ENCODE measurements around the gene SLC35F1.
"Not testable (repeated sequence)": the region's sequence is repeated elsewhere in the genome, so short reads cannot be mapped to it uniquely, and the experiment has no call there.

Gene SLC35F1

DNA sequence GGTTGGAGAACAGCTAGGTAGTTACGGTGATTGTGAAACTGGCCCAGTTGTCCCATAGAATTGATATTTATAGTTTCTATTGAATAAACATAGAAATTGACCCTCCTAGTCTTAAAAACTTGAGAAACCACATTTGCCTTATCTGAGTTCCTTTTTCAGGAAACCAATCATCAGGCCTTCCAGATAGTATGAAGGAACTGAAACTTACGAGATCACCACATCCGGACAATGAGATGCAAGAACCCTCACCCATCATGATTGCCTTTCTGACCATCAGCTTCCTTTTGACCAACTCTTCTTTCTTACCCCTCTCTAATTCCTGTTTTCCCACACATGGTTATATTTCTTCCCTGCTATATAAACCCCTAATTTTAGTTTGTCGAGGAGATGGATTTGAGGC lies 21.8 kb downstream of the SLC35F1 start:
- no peak for DNase-seq

DNA sequence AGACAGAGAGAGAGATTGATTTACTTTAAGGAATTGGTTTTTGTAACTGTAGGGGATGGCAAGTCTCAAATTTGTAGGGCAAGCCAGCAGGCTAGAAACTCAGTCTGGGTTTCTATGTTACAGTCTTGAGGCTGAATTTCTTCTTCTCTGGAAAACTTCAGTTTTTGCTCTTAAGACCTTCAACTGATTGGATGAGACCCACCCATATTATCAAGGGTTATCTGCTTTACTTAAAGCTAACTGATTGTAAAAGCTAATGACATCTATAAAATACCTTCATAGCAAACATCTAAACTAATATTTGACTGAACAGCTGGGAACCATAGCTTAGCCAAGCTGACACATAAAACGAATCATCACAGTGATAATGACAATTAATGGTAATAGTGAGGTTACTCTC lies 22.4 kb downstream of the SLC35F1 start:
- no peak for DNase-seq

DNA sequence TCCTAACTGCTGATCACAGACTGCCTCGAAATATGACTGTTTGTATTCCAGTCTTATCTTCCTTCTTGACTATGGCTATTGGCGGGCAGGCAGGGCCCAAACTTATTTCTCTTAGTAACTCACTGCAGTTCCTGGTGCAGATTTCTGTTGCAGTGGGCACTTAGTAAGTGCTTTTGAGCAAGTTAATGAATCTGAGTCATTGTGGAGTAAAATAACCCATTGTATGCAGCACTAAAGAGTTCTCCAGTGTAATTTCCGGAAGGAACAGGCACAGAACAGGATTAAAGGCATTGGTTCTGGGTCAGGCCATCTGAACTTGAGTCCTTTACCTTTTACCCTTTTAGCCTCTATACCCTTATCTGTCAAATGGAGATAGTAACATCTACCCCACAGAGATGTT lies 23.6 kb downstream of the SLC35F1 start:
- DNase-seq: no peak

DNA sequence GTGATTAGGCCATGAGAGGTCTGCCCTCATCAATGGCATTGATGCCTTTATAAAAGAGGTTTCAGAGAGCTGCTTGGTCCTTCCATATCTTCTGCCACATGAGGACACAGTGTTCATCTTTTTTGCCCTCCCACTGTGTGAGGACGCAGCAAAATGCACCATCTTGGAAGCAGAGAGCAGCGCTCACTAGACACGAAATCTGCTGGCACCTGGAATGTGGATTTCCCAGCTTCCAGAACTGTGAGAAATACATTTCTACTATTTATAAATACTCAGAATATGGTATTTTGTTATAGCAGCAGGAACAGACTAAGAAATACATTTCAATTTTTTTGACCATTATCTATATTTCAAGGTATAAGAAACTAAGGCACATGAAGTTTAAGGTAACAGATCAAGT lies 24.9 kb downstream of the SLC35F1 start:
- no peak for DNase-seq

DNA sequence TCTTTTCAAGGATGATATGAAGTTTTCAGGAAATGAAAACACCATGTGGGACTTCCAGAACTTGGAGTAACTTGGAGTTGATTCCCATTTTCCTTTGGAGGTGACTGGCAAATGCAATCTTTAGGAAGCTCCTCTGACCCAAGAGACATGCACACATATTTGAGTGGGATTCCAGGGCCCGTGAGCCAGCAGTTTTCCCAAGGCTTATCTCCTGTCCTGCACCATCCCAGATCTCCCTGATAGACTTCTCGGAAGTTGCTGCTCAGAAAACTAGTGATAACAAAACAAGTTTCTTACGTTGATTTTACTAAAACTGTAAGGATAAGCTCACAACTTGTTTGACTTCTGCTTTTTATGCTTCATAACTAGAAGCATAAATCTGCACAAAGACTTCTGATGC lies 25.6 kb downstream of the SLC35F1 start:
- DNase-seq: no peak

DNA sequence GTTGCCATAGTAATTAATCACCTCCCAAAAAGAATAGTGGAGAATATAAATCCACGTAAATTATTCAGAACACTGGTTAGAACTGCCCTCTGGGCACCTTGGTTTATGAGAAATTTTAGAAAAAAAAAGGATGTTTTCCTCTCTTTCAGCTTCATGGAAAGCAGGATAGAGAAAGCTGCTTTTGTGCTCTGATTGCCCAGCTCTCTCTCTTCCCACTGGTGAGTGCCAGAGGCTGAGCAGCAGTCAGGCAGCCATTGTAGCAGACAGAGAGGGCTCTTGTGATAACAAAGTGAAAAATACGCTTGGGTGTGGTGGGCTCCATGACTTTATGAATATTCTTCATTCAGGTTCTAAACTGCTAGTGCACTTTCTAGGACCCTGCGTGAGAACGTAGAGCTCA lies 26.4 kb downstream of the SLC35F1 start:
- DNase-seq: no peak

DNA sequence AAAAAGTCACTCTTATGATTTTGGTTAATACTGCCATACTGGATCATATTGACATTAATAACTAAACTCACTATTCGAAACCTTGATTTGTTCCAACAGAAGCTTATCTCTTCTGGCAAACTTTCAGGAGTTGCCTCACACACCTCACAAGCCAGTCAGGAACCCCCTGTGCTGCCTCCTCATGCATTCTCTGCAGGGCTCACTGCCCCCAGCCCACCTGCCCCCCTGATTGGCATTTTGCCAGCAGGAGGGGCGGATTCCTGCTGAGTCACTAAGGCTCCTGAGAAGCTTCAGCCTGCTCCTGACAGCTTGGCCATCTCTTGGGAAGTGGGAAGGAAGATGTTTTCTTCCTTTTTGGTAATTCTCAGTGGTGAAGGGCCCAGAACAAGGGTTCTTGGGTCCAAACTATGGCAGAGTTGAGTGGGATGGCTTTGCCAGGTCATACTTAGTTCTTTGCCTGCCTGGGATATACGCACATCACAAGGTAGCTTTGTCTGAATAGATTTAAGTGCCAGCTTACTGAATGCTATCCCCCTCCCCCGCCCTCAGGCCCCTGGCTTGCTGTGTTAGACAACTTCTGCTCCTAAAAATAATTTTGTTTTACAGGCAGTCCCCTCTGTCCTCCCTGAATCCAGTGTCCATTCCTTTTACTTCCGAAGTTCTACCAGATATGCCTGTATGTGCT lies 31.4 kb downstream of the SLC35F1 start:
- no peak for DNase-seq

DNA sequence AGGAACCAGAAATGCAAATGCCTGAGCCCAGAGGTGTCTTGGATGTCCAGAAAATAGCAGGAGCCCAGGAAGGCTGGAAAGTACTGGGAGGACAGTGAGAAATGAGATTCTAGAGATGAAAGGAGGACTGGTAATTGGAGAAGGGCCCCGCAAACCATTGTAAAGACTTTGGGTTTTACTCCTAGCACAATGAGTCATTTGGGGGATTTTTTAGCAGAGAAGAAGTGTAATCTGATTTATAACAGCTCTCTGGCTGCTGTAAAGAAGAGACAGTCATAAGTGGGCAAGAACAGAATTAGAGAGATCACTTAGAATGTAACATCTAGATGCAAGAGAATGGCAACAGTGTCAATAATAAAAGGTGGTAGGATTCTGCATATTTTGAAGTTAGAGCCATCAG lies 40.2 kb downstream of the SLC35F1 start:
- DNase-seq: no peak

DNA sequence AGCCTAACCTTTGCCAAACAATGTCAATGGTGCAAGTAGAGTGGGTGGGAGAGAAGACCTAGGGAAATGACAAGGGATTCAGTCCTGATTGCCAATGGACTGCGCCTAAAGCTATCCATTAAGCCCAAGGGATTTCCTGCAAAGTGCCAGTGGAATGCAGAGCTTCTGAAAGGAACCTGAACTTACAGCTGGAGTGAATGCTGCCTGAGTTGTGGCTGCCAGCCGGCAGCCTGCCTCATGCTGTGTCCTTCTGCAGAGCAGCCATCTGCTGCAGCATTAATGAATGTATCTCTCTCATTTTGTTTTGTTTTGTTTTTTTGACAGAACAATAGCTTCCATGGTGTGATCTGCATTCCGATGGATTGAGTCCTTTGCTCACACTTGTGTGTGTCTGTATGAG lies 44.7 kb downstream of the SLC35F1 start:
- no peak for DNase-seq

DNA sequence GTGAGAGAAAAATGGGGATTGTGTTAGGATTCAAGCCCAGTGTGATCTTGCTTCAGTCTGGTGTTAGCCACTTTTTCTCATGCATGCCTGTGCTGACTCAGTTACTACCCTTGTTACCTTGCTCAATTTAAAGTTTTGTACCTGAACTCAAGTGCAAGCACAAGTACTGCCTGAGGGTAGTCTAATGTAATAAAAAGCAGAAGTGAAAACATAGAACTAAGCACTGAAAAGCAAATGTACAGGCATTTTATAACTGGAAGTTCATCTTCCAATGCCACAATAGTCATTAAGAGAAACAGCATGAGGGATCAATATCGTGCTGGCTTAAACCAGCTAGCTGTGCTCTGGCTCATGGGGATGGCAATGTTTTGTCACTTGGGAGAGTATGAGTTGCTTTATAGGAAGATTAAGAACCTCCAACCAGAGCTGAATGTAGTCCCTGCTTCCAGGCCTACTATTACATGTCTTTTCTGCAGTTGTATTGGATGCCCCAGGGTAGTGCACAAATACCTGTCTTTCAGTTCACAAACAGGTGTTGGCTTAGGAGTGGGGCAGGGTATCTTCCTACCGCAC lies 48.7 kb downstream of the SLC35F1 start:
- no peak for DNase-seq

DNA sequence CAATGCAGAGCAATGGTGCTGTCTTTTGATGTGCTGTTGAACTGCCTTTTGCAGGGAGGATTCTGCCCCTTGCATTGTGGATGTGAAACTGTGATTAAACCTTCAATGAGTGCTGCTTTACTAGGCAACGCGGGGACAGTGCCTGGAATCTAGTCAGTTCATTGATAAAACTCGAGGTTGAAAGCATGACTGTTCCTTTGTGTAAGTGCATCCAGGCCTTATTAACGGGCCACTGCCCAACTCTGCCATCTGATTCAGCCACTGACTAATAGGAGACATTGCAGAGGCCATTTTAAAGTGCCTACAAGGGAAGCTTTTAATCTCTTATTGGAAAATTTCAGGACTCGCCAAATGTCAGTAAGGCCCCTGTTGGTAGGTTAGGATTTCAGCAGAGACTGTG lies 49.3 kb downstream of the SLC35F1 start:
- DNase-seq: no peak

DNA sequence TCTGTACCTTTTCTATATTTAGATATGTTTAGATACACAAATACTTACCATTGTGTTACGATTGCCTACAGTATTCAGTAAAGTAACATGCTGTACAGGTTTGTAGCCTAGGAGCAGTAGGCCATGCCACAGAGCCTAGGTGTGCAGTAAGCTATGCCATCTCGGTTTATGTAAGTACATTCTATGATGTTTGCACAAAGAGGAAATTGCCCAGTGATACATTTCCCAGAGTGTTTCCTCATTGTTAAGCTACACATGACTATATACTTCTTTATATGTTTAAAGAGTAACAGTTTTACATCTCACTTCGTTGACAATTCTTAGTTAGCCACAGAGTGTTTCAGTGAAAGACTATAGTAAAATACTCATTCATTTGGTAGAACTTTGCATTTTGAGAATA lies 51.5 kb downstream of the SLC35F1 start:
- DNase-seq: no peak

DNA sequence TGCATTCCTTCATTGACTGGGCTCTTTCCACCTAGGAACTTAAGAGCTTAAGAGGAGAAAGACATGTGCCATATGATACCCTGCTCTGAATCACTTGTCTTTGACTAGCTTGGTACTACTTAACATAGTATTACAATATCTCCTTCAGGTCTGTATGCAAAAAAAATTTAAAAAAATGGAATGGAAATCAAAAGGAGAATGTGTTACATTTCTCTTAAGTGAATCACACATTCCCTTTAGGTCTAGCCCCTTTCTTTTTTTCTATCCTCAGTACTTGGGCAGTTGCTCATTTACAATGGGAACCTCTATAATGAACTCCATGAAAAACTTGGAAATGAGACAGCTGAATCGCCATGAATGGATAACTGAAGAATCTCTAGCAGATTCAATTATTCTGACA lies 53.8 kb downstream of the SLC35F1 start:
- DNase-seq: no peak

DNA sequence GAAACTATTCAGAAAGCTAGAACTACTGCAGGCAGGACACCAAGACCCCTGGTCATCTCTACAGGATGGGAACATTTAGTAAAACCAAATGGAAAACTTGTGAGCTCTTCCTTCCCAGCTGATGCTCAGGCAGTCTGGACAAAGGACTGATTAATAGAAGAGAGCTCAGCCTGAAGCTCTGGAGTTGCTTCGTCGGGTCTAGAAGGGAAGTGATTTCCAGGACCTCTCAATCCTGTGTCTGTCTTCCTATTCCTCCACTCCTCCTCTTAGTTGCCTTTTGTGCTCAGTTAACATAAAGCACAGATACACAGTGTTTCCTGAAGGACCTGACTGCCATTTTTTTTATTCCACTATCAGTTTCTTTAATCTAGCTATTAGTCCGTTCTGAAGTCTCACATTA lies 54.2 kb downstream of the SLC35F1 start:
- no peak for DNase-seq

DNA sequence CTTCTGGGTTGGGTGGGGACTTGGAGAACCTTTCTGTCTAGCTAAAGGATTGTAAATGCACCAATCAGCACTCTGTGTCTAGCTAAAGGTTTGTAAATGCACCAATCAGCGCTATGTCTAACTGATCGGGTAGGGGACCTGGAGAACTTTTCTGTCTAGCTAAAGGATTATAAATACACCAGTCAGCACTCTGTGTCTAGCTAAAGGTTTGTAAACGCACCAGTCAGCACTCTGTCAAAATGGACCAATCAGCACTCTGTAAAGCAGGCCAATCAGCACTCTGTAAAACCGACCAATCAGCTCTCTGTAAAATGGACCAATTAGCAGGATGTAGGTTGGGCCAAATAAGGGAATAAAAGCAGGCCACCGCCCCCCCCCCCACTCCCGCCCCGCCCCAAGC lies 58.7 kb downstream of the SLC35F1 start:
- not testable (repeated sequence) for DNase-seq

DNA sequence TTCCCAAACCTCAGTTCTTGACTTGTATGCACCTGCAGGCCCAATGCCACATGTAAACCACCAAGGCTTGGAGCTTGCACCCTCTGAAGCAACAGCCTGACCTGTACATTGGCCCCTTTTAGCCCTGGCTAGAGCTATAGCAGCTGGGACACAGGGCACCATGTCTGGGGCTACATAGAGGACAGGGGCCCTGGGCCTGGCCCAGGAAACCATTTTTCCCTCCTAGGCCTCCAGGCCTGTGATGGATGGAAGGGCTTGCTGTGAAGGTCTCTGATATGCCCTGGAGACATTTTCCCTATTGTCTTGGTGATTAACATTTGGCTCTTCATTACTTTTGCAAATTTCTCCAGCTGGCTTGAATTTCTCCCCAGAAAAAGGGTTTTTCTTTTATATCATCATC lies 64.6 kb downstream of the SLC35F1 start:
- DNase-seq: no peak

DNA sequence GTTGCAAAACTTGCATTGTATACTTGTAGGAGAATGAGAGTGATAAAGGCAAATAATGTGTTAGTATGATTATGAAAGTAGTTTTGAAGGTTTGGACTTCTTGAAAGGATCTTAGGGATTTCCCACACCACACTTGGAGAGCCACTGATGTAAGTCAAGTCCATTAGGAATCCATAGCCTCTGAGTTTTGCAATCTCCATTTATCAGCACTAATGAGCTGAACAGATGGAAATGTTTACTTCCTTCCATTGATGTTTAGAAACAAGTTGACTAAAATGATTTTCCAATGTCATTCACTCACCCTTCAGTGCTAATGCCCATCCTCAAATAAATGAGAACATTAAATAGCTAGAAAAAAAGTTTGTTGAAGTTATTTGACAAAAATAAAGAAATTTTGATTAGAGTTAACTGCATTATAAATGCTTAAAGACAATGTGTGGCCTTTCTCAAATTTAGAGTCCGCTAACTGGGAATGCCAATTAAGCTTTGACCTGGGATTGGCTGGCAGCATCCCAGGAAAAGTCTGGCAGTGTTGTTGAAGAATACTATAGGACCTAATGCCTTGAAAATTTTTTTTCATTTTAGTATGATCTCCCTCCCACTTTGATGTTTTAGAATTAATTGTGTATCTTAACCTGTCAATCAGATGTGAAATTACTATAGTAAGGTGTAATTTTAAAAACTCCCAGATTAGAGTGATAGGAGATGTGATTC lies 68.0 kb downstream of the SLC35F1 start:
- no peak for DNase-seq

DNA sequence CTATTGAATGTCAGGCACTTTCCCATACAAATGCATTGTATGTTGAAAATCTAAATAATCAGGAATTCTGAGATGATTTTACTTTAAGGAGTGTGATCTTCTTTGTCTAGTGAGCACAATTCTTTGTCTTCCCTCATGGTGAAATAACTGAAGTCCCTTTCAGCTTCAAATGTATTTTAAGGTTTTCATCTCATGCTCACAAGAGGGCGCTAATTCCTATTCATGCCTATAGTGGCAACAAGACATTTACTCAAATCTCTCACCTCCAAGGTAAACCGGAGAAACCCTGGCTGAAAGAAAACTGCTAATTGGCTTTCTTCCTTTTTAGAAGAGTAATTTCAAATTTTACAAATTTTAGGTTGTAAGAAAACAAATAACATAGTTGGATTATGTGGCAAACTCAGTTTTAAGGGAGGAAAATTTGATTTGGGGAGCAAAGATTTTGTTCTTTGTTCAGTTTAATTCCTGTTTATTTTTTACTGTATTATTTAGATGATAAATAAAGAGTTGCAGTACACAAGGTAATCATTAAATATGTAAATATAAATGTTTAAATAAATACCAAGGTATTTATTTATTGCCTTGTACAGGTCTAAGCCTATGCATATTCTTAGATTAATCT lies 69.1 kb downstream of the SLC35F1 start:
- peak; percentile 40 to 53 for DNase-seq

DNA sequence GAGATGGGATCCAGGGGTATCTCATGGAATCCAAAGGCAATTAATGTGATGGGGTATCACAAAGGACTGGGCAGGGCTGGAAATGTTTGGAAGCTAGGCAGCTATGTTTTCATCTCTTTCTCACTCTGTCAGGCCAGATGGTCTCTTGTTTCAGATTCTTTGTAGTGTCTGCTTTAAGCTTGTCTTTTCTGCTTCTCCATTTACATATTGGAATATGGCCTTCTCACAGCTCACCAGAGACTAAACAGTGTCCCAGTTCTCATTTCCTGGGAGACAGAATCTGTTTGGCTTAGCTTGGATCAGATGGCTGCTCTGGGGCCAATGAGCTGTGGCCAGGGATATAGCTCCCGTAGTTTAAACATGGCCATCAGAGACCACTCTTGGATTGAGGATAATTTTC lies 78.9 kb downstream of the SLC35F1 start:
- no peak for DNase-seq

DNA sequence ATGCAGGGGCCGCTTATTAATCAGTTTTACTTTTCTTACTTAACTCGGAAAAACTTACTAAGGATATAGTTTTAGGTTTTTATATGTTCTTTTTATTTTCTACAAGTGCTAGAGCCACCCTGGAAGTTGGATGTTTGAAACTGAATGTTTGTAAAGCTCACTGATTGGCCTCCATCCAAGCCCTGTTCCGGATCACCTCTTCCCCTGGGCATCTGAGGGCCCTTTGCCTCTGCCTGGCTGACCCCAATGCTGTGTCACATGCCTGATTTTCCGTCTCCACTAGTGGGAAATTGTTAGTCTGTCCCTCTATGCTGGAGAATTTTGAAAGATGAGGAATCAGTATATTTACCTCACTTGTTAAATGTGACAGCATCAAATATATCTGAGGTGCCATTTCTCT lies 79.3 kb downstream of the SLC35F1 start:
- no peak for DNase-seq

DNA sequence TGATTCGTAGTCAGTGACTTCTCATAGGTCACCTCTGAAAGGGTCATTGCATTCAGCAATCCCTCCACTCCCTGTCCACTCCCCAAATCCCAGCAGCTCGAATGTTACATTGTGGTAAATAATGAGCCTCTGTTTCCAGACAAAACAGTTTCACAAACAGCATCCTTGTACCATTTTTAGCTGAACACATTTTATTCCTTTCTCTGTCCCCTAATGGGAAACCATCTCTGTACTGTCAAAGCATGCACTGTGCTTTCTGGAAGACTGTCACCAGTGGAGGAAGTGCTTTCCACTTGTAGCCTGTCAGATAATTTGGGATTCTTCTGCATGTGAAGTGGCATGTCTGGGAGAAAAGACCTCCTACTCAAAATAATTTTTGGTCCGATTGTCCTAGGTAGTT lies 82.0 kb downstream of the SLC35F1 start:
- DNase-seq: no peak

DNA sequence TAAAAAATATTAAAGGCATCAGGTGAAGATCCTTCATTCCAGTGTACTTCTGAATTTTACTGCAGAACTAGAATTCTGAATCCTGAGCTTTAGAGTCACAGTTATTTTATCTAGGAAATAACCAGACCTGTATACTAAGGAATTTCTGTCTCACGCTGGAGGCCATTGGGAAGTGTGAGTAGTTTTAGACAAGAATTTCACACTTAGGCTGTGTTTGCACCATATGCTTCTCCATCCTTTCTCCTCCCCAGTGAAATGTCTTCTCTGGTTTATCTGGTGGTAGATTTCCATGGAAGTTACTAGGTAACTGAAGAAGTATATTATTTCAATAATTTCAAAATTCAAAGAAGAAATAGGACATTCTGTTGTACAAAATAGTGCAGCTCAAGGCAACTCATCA lies 83.1 kb downstream of the SLC35F1 start:
- no peak for DNase-seq

DNA sequence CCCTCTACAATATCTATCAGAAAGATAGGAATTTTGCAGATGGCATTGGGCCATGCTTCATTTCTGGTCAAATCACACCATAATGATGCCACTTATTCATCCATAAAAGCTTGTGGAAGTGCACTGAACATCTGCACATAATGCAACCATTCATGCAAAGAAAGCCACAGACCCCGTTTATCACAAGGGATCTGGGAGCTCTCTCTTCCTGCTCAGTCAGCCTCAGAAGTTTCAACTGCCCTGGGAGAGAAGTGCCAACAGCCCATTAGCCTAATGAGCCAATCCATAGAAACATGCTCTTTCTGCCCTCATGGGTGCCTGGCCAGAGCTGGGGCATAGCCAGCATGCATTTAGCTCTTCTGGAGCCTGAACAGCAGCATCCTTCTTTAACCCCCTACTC lies 85.8 kb downstream of the SLC35F1 start:
- no peak for DNase-seq

DNA sequence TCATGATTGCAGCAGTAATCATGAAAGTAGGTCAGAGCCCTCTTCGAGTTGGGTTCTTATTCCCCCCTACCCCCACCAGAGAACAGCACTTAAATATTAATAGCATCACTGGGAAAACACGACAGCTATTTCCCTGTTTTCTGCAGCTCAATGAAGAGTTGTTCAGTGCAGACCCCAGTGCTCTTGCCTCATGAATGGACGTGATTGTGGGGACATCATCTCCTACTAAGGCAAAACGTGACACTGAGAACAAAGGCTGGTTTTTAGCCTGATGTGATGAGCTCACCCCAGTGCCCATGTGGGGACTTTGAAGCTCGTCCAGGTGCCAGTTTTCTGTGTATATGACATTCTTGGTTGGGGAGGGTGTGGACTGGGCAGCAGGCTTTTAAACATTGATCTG lies 105.9 kb downstream of the SLC35F1 start:
- no peak for DNase-seq
